ENCODE results near the gene TRAPPC2B. TPM values are rescaled to one million over a fixed set of nuclear protein-coding genes. Genes with fewer than 3 reads are reported as not detected.

Gene TRAPPC2B
- polyA plus RNA-seq, 3 donors, result 7.4 to 13.9 (median 11.5) TPM

GRCh38 chr19:57395710-57396109 is 32.4 kb downstream of the TRAPPC2B start:
- no peaks in the 10 kb centered on the region for H3K27me3 ChIP-seq (ENCODE audit: control insufficient read depth in 2 of 2, insufficient read depth in 2 of 2, low read length in 2 of 2)
- WGBS (ENCODE audit: insufficient coverage), result 97% methylated on average over 4 of the region's 5 CpGs
- Mint-ChIP-seq H3K4me3 (no peak overlapping the region), H3K27me3 (ENCODE audit: low read depth in 3 of 3) (peaks cover 0 to 4% (median 2%) of the 10 kb centered on the region in 3 donors), H3K9me3 (peaks cover 47 to 82% (median 62%) of the 10 kb centered on the region in 7 donors), H3K27ac (peak overlapping the region in 1 of 7 donors; percentile 17), H3K4me1 (peaks cover 6% of the 10 kb centered on the region), H3K36me3 (peaks cover 64 to 67% of the 10 kb centered on the region in 2 donors)
- H3K36me3 ChIP-seq (replicated peaks in 1 of 2; ENCODE audit: control insufficient read depth in 1 of 2, insufficient read depth in 2 of 2, low read length in 2 of 2), result peaks cover 40 to 71% of the 10 kb centered on the region in 2 donors
- H3K27ac ChIP-seq (ENCODE audit: low read depth in 1 of 2, low read length in 2 of 2), result no peak overlapping the region
- H3K4me1 ChIP-seq (ENCODE audit: control insufficient read depth in 1 of 2, insufficient read depth in 2 of 2, low read length in 2 of 2), result peaks cover under 1 to 4% of the 10 kb centered on the region in 2 donors
- H4K20me1 ChIP-seq (ENCODE audit: insufficient read depth, low read length), result no peaks in the 10 kb centered on the region
- DNase-seq, result no peak
- no peak overlapping the region for H3K4me3 ChIP-seq (replicated peaks in 1 of 3; ENCODE audit: low read depth in 2 of 3, low read length in 3 of 3)
- intact Hi-C loops (cut with micrococcal nuclease), result no loop called here
- no peak overlapping the region for H3K9ac ChIP-seq (ENCODE audit: insufficient read depth, low read length, poor library complexity, severe bottlenecking)
- H2AFZ ChIP-seq (ENCODE audit: insufficient read depth, low read depth, low read length, poor library complexity, severe bottlenecking), result no peak overlapping the region
- H3K9me3 ChIP-seq (replicated peaks in 1 of 2; ENCODE audit: control insufficient read depth in 1 of 2, insufficient read depth in 1 of 2, low read length in 2 of 2), result peaks cover 52 to 69% of the 10 kb centered on the region in 2 donors
- no peak overlapping the region for H3K4me2 ChIP-seq (replicated peaks; ENCODE audit: extremely low read depth, low read length, poor library complexity, severe bottlenecking)
- TF ChIP-seq, protein P1, sequence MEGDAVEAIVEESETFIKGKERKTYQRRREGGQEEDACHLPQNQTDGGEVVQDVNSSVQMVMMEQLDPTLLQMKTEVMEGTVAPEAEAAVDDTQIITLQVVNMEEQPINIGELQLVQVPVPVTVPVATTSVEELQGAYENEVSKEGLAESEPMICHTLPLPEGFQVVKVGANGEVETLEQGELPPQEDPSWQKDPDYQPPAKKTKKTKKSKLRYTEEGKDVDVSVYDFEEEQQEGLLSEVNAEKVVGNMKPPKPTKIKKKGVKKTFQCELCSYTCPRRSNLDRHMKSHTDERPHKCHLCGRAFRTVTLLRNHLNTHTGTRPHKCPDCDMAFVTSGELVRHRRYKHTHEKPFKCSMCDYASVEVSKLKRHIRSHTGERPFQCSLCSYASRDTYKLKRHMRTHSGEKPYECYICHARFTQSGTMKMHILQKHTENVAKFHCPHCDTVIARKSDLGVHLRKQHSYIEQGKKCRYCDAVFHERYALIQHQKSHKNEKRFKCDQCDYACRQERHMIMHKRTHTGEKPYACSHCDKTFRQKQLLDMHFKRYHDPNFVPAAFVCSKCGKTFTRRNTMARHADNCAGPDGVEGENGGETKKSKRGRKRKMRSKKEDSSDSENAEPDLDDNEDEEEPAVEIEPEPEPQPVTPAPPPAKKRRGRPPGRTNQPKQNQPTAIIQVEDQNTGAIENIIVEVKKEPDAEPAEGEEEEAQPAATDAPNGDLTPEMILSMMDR (IDR thresholded peaks at IDR 0.05), result no peak
- H3K79me2 ChIP-seq (ENCODE audit: insufficient read depth, low read length), result peaks cover 24% of the 10 kb centered on the region

GRCh38 chr19:57398868-57399267 is 35.5 kb downstream of the TRAPPC2B start:
- peaks cover 68 to 76% of the 10 kb centered on the region in 2 donors for H3K9me3 ChIP-seq (replicated peaks in 1 of 2; ENCODE audit: control insufficient read depth in 1 of 2, insufficient read depth in 1 of 2, low read length in 2 of 2)

More at GRCh38 chr19:57398868-57399267, 35.5 kb downstream of the TRAPPC2B start:
- intact Hi-C loops (cut with micrococcal nuclease), result no loop called here
- TF ChIP-seq, protein P1 (IDR thresholded peaks at IDR 0.05), result no peak
- Histone ChIP-seq H3K27ac (ENCODE audit: low read depth in 1 of 2, low read length in 2 of 2) (no peak overlapping the region), H3K4me3 (replicated peaks in 1 of 3; ENCODE audit: low read depth in 2 of 3, low read length in 3 of 3) (no peak overlapping the region), H3K27me3 (ENCODE audit: control insufficient read depth in 2 of 2, insufficient read depth in 2 of 2, low read length in 2 of 2) (no peaks in the 10 kb centered on the region), H3K36me3 (replicated peaks in 1 of 2; ENCODE audit: control insufficient read depth in 1 of 2, insufficient read depth in 2 of 2, low read length in 2 of 2) (peaks cover 35 to 63% of the 10 kb centered on the region in 2 donors), H3K9ac (ENCODE audit: insufficient read depth, low read length, poor library complexity, severe bottlenecking) (no peak overlapping the region), H4K20me1 (ENCODE audit: insufficient read depth, low read length) (no peaks in the 10 kb centered on the region), H2AFZ (ENCODE audit: insufficient read depth, low read depth, low read length, poor library complexity, severe bottlenecking) (no peak overlapping the region), H3K4me1 (ENCODE audit: control insufficient read depth in 1 of 2, insufficient read depth in 2 of 2, low read length in 2 of 2) (no peaks in the 10 kb centered on the region), H3K79me2 (ENCODE audit: insufficient read depth, low read length) (peaks cover 3% of the 10 kb centered on the region), H3K4me2 (replicated peaks; ENCODE audit: extremely low read depth, low read length, poor library complexity, severe bottlenecking) (no peak overlapping the region)
- no peak overlapping the region for H3K4me3 Mint-ChIP-seq
- WGBS (ENCODE audit: insufficient coverage), result no CpG with 5 or more reads among the region's 5 CpGs
- H3K27me3 Mint-ChIP-seq (ENCODE audit: low read depth in 3 of 3), result peaks cover 0 to 3% (median 2%) of the 10 kb centered on the region in 3 donors
- H3K4me1 Mint-ChIP-seq, result no peaks in the 10 kb centered on the region
- H3K9me3 Mint-ChIP-seq, result peaks cover 55 to 92% (median 70%) of the 10 kb centered on the region in 7 donors
- H3K27ac Mint-ChIP-seq, result no peak overlapping the region
- peaks cover 56 to 57% of the 10 kb centered on the region in 2 donors for H3K36me3 Mint-ChIP-seq
- DNase-seq, result no peak

Data from CD14-positive monocyte (primary cell).